Activated naive CD8-positive, alpha-beta T cell treated with anti-CD3 and anti-CD28 coated beads, Interleukin-2, amount 10 ng/mL, durations not matched to agents 7 days and 5 days (primary cell): ENCODE measurements around the gene IKZF5. TPM values are rescaled to one million over a fixed set of nuclear protein-coding genes. Genes with fewer than 3 reads are reported as not detected.

Source experiments
- ATAC-seq: fragments of 150-1000 bp; cut with Tn5 transposase; one replicate; pipeline ENCODE4 v1.10.0; 2021; ENCODE audit warnings: low read depth, moderate library complexity
- POLR2A ChIA-PET: fragments of 350-600 bp; sonication (Branson Sonifier 250); formaldehyde crosslinking; loops from one replicate; lab custom pipeline; 2021; ENCODE audit warnings: antibody characterized with exemption; lab: Charles Lee
- DNase-seq: peaks from one replicate; pipeline ENCODE4 v3.0.0; 2021
- H3K27ac Mint-ChIP-seq: one replicate; pipeline ENCODE4 v1.8.0; 2022; ENCODE audit warnings: mild to moderate bottlenecking, mixed read lengths
- H3K27me3 Mint-ChIP-seq: one replicate; pipeline ENCODE4 v1.8.0; 2022; ENCODE audit warnings: mild to moderate bottlenecking, moderate library complexity, mixed read lengths
- H3K36me3 Mint-ChIP-seq: one replicate; pipeline ENCODE4 v1.8.0; 2021; ENCODE audit warnings: mild to moderate bottlenecking, mixed read lengths
- H3K4me1 Mint-ChIP-seq: one replicate; pipeline ENCODE4 v1.8.0; 2021; ENCODE audit warnings: mixed read lengths
- H3K4me3 Mint-ChIP-seq: one replicate; pipeline ENCODE4 v1.8.0; 2022; ENCODE audit warnings: mild to moderate bottlenecking, moderate library complexity, mixed read lengths
- H3K9me3 Mint-ChIP-seq: one replicate; pipeline ENCODE4 v1.8.0; 2021; ENCODE audit warnings: mixed read lengths
- total RNA-seq, 2 experiments: library from RNA; stranded (reverse); gene quantifications; one replicate each; pipeline ENCODE4 v1.2.3, GENCODE V29; 2021

Gene IKZF5
- total RNA-seq, 2 experiments from 2014 or later = 18.5 to 20.9 TPM

DNA sequence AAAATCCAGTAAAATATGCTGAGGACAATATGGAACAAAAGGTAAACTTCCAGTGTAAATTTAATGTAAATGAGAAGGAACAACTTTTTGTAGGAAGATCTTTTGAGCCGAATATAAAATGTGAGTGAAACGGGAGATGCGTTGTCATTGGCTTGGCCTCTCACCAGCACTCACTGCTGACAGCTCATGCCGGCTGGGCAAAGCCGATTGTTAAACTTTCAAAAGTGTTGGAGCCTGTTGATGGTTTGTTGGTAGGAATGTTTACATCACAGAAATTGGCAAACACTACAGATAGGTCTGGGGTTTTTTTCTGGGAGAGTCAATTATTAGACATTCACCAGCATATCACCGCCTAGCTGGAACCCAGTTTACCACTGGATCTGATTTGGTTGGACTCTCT, 22.3 kb downstream of the IKZF5 start:
- ATAC-seq (no peak), DNase-seq (no peak)
- Mint-ChIP-seq H3K4me3 (no peak overlapping the region), H3K4me1 (peaks cover 7% of the 10 kb centered on the region), H3K9me3 (no peaks in the 10 kb centered on the region), H3K27ac (no peak overlapping the region), H3K36me3 (peaks cover 4% of the 10 kb centered on the region), H3K27me3 (no peaks in the 10 kb centered on the region)
- POLR2A ChIA-PET = no interaction called here

DNA sequence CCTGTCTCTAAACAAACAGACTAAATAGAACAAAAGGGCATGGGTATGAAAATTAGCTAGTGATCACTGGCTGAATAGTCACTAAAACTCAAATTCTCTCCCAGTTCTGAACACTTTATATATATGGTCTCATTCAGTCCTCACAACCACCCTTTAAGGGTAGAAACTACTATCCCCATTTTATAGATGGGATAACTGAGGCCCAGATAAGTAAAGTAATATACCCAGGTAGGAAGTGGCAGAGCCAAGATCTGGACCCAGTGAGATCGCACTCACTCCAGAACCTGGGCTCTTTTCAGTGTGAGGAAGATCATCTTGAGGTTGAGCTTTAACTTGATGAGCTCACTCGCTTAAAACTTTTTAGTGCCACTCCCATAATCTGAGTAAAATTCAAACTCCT, 23.9 kb downstream of the IKZF5 start:
- Mint-ChIP-seq H3K4me1 (peaks cover 16% of the 10 kb centered on the region), H3K27ac (no peak overlapping the region), H3K9me3 (no peaks in the 10 kb centered on the region), H3K4me3 (no peak overlapping the region), H3K27me3 (no peaks in the 10 kb centered on the region), H3K36me3 (peaks cover 1% of the 10 kb centered on the region)
- DNase-seq = no peak
- ATAC-seq = no peak
- POLR2A ChIA-PET = no interaction called here

DNA sequence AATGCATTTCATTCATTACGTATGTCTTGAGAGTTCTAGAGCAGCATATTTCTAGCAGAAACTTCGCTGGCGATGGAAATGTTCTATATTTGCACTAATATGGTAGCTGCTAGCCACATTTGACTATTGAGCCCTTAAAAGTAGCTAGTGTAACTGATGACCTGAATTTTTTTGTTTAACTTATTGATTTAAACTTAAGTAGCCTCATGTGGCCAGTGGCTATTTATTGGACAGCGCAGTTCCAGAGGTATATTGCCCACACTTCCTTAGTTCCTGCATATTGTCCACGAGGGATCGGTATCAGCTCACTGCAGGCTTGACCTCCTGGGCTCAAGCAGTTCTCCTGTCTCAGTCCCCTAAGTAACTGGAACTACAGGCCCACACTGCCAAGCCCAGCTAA, 24.7 kb downstream of the IKZF5 start:
- no peak overlapping the region for H3K27ac Mint-ChIP-seq
- H3K36me3 Mint-ChIP-seq = peaks cover 1% of the 10 kb centered on the region
- DNase-seq = no peak
- H3K4me3 Mint-ChIP-seq = no peak overlapping the region
- no peaks in the 10 kb centered on the region for H3K9me3 Mint-ChIP-seq
- H3K4me1 Mint-ChIP-seq = peaks cover 17% of the 10 kb centered on the region
- POLR2A ChIA-PET = no interaction called here
- H3K27me3 Mint-ChIP-seq = no peaks in the 10 kb centered on the region
- no peak for ATAC-seq

DNA sequence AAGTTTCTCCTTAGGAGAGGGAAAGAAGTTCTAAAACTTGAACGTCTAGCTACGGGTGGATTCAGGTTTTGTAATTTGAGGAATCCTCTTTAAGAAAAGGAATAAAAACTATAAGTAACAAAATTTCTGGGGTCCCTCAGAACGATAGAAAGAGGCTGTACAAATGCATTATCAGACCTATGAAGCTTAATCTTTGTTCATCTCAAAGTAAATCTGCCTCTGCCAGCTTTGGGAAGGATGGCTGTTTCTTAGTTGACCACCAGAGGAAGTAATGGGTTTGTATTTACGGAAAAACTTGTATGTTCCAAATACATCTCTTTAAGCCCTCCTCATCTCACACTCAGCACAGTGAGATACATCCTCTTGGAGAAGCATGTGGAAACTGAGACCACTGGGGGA, 27.5 kb downstream of the IKZF5 start:
- peaks cover 12% of the 10 kb centered on the region for H3K27me3 Mint-ChIP-seq
- ATAC-seq (no peak), DNase-seq (no peak)
- H3K36me3 Mint-ChIP-seq = no peaks in the 10 kb centered on the region
- H3K9me3 Mint-ChIP-seq = no peaks in the 10 kb centered on the region
- POLR2A ChIA-PET = interaction anchor here (0.6 to 2.3 kb wide), 3 partner anchors 27 to 1846 kb away, joined by 3 to 22 read pairs (median 9); partner anchors contain the start of genes ACADSB, C10orf88 and IKZF5
- H3K4me3 Mint-ChIP-seq = peak overlapping the region; percentile 90
- H3K27ac Mint-ChIP-seq = peak overlapping the region; percentile 94
- H3K4me1 Mint-ChIP-seq = peaks cover 17% of the 10 kb centered on the region

DNA sequence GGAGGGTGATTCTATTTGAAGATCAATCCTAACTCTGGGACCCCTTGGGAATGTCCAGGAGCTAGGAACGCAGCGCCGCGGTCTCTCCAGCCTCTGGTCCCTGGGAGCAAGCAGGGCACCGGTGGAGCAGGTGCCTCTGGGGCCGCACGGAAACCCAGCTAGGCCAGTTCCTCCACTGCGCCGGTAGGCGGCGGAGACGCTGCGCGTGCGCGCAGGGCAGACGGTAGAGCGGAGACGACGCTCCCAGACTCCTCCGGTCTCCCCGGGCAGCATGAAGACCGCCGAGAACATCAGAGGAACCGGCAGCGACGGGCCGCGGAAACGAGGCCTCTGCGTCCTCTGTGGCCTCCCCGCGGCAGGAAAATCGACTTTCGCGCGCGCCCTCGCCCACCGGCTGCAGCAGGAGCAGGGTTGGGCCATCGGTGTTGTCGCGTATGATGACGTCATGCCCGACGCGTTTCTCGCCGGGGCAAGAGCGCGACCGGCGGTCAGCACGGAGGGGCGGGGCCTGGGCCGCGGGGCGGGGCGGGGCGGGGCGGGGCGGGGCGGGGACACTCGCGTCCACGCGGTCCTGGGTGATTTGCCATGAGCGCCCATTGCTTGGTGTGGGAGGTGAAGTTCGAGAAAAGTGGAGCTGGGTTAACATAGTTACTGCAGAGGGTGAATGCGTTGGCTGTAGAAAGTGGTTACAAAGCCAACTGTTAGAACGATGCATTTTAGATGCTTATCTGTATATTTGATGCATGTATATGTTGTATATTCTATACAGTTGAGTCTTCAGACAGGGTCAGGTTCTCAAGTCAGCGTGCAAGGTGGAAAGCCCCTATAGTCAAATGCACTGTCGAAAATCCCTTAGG, 28.2 kb downstream of the IKZF5 start, which contains the start of gene PSTK:
TSS of gene PSTK (plus strand) at position 193 of the 857 bp plus-strand sequence. CDS start at position 272, 79 bp downstream.
- H3K27me3 Mint-ChIP-seq = peaks cover 15% of the 10 kb centered on the region
- peak within 1 kb of the TSS; percentile 94 for H3K27ac Mint-ChIP-seq
- H3K36me3 Mint-ChIP-seq = no peaks in the 10 kb centered on the region
- peak; percentile 98 for ATAC-seq
- POLR2A ChIA-PET = interaction anchor here (0.6 to 2.3 kb wide), 4 partner anchors 23 to 1847 kb away, joined by 3 to 22 read pairs (median 6); partner anchors contain the start of genes ACADSB, C10orf88 and IKZF5
- peak; percentile 89 for DNase-seq
- peaks cover 17% of the 10 kb centered on the region for H3K4me1 Mint-ChIP-seq
- H3K9me3 Mint-ChIP-seq = no peaks in the 10 kb centered on the region
- peak within 1 kb of the TSS; percentile 90 for H3K4me3 Mint-ChIP-seq

DNA sequence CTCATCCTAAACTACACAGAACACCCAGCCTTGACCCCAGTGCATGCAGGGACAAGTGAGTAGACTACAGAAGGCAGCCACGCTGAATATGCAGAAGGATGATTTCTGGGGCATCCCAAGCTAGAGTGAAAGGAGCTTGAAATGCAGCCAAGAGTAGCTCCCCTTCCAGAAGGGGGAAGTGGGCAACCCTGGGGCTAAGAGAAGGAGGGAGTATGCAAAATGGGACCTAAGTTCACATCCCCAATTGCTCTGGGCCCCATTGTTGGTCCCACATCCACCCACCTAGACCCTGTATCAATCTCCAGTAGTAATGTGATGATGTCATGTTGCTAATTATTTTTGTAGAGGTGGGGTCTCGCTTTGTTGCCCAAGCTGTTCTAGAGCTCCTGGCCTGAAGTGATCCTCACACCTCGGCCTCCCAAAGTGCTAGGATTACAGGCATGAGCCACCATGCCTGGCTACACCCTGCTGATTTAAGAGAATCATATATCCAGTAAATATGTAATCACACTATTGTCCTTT, 34.0 kb downstream of the IKZF5 start:
- Mint-ChIP-seq H3K27ac (no peak overlapping the region), H3K9me3 (no peaks in the 10 kb centered on the region), H3K27me3 (peaks cover 23% of the 10 kb centered on the region), H3K4me3 (no peak overlapping the region), H3K4me1 (no peaks in the 10 kb centered on the region), H3K36me3 (no peaks in the 10 kb centered on the region)
- no peak for ATAC-seq
- POLR2A ChIA-PET = no interaction called here
- no peak for DNase-seq

DNA sequence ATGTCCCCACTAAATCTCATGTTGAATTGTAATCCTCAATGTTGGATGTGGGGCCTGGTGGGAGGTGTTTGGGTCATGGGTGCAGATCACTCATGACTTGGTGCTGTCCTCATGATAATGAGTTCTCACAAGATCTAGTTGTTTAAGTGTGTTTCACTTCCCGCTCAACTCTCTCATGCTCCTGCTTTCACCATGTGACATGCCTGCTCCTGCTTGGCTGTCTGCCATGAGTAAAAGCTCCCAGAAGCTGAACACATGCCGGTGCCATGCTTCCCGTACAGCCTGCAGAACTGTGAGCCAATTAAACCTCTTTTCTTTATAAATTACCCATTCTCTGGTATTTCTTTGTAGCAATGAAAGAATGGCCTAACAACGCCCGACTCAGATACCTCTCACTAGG, 34.6 kb downstream of the IKZF5 start:
- H3K27ac Mint-ChIP-seq = no peak overlapping the region
- peaks cover 23% of the 10 kb centered on the region for H3K27me3 Mint-ChIP-seq
- H3K4me1 Mint-ChIP-seq = no peaks in the 10 kb centered on the region
- H3K9me3 Mint-ChIP-seq = peaks cover 2% of the 10 kb centered on the region
- POLR2A ChIA-PET = no interaction called here
- no peaks in the 10 kb centered on the region for H3K36me3 Mint-ChIP-seq
- DNase-seq (no peak), ATAC-seq (no peak)
- H3K4me3 Mint-ChIP-seq = no peak overlapping the region

DNA sequence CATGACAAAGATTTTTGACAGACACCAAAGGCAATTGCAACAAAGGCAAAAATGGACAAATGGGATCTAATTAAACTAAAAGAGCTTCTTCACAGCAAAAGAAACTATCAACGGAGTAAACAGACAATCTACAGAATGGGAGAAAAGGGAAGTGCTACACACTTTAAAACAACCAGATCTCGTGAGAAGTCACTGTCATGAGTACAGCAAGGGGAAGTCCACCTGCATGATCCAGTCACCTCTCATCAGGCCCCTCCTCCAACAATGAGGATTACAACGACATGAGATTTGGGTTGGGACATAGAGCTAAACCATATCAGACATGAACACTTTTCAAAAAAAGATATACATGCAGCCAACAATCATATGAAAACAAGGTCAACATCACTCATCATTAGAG, 39.9 kb downstream of the IKZF5 start:
- DNase-seq = no peak
- H3K9me3 Mint-ChIP-seq = peaks cover 30% of the 10 kb centered on the region
- H3K4me3 Mint-ChIP-seq = no peak overlapping the region
- H3K36me3 Mint-ChIP-seq = peaks cover 3% of the 10 kb centered on the region
- no peaks in the 10 kb centered on the region for H3K4me1 Mint-ChIP-seq
- peaks cover 11% of the 10 kb centered on the region for H3K27me3 Mint-ChIP-seq
- POLR2A ChIA-PET = no interaction called here
- no peak overlapping the region for H3K27ac Mint-ChIP-seq
- ATAC-seq = no peak

DNA sequence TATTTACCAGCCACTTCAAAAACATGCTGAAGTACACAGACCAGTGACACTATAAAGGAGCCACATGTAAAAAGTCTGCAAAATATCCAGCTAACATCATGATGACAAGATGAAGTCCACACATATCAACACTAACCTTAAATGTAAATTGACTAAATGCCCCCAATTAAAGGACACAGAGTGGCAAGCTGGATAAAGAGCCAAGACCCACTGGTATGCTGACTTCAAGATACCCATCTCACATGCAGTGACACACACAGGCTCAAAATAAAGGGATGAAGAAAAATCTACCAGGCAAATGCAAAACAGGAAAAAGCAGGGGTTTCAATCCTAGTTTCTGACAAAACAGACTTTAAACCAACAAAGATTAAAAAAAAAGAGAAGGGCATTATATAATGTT, 41.7 kb downstream of the IKZF5 start:
- DNase-seq (no peak), ATAC-seq (no peak)
- Mint-ChIP-seq H3K4me3 (no peak overlapping the region), H3K4me1 (no peaks in the 10 kb centered on the region), H3K36me3 (peaks cover 3% of the 10 kb centered on the region), H3K27ac (no peak overlapping the region), H3K9me3 (peaks cover 30% of the 10 kb centered on the region), H3K27me3 (peaks cover 9% of the 10 kb centered on the region)
- POLR2A ChIA-PET = no interaction called here

DNA sequence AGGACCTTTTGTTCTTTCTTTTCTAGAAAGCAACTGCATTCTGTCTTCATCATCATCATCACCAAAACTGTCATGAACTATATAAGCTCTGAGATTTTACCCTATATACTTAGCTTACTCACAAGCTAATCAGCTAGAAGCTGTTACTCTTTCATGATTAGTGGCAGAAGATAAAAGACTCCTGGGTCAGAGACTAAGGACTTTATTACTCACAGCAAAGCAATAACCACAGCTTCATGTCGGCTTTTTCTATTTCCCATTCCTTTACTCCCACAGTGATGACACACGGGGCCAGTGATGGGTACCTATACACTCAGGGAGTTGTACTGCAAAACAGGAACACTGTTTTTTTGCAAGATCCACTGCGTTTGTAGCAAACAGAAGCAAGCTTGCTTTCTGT, 46.2 kb downstream of the IKZF5 start:
- Mint-ChIP-seq H3K9me3 (peaks cover 15% of the 10 kb centered on the region), H3K36me3 (peaks cover 3% of the 10 kb centered on the region), H3K27me3 (peaks cover 6% of the 10 kb centered on the region), H3K4me3 (no peak overlapping the region), H3K4me1 (no peaks in the 10 kb centered on the region), H3K27ac (no peak overlapping the region)
- no peak for ATAC-seq
- no peak for DNase-seq
- POLR2A ChIA-PET = interaction anchor here (0.6 kb wide), 1 partner anchor 161 kb away, joined by 5 read pairs; no protein-coding TSS in a partner anchor

DNA sequence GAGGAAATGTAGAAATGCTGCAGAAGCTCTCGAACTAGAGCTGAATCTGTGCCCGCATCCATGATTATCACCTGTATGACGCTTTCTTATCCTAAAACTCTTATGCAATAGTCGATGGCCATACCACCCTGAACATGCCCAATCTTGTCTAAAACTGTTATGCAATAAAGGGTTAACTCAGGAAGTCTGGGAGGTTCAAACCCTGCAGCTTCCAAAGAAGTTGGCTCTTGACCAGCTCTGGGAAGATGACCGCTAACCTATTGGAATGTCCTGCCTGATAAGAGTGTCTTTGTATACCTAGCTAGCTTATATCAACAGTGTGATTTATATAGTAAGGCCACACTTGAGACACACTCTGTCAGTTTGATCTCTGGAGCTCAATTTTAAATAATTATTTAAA, 51.1 kb downstream of the IKZF5 start:
- no peak overlapping the region for H3K27ac Mint-ChIP-seq
- ATAC-seq = no peak
- no peak overlapping the region for H3K4me3 Mint-ChIP-seq
- H3K27me3 Mint-ChIP-seq = peaks cover 6% of the 10 kb centered on the region
- H3K9me3 Mint-ChIP-seq = no peaks in the 10 kb centered on the region
- POLR2A ChIA-PET = interaction anchor here (0.6 to 1.2 kb wide), 2 partner anchors 23 to 170 kb away, joined by 3 to 7 read pairs; partner anchors contain the start of gene PSTK
- peaks cover 7% of the 10 kb centered on the region for H3K36me3 Mint-ChIP-seq
- peaks cover 17% of the 10 kb centered on the region for H3K4me1 Mint-ChIP-seq
- DNase-seq = no peak

DNA sequence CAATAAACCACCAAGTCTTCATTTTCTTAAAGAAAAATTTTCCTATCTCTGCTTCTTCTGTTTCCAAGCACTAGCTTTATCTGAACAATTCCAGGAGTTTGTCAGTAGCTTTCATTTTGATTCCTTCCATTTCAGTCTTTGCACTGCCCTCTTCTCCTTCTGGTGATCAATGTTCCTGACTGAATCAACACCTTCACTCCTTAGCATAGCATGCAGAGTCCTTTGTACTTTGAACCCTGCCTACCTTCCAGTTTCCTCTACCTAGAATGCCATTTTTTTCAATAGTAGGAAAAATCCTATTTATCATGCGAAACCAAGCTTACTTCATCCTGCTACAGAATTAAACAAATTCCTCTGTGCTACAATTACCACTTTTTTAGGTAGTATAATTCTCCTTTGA, 52.7 kb downstream of the IKZF5 start:
- DNase-seq (no peak), ATAC-seq (no peak)
- Mint-ChIP-seq H3K9me3 (no peaks in the 10 kb centered on the region), H3K27me3 (peaks cover 6% of the 10 kb centered on the region), H3K27ac (no peak overlapping the region), H3K4me1 (peaks cover 24% of the 10 kb centered on the region), H3K36me3 (peaks cover 10% of the 10 kb centered on the region), H3K4me3 (no peak overlapping the region)
- POLR2A ChIA-PET = interaction anchor here (1.2 kb wide), 1 partner anchor 52 kb away, joined by 3 read pairs; no protein-coding TSS in a partner anchor

DNA sequence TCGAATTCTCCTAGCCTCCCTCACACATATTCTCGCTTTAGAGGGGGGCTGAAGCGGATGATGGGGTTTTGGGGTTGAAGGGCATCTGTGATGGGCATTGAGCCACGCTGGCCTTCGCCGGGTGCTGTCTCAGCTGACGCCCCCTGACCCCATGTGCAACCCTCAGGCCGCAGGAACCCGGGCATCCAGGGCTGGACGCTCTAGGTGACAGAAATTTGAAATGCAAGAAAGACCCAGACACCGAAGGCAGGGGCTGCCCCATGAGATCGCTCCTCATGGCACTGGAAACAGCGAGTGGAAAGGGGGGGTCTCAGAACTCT, 53.9 kb downstream of the IKZF5 start:
- DNase-seq = no peak
- Mint-ChIP-seq H3K4me3 (no peak overlapping the region), H3K9me3 (no peaks in the 10 kb centered on the region), H3K27ac (peak overlapping the region; percentile 87), H3K27me3 (peaks cover 6% of the 10 kb centered on the region), H3K36me3 (peaks cover 10% of the 10 kb centered on the region), H3K4me1 (peaks cover 29% of the 10 kb centered on the region)
- POLR2A ChIA-PET = interaction anchor here (0.7 to 1.7 kb wide), 4 partner anchors 25 to 580 kb away, joined by 3 to 9 read pairs (median 8); partner anchors contain the start of genes ACADSB, FAM24B, IKZF5 and PSTK
- no peak for ATAC-seq
